OCI-LY1 (cell line): ENCODE results near the gene SLC11A1.

Experiments
- H2AFZ ChIP-seq: fragments of 200-600 bp; sonication (generic), shearing (Covaris generic); 2 replicates; pipeline ENCODE4 v1.6.0; 2014; ENCODE audit warnings: antibody characterized with exemption, mild to moderate bottlenecking, low read length
- H3F3A ChIP-seq: fragments of 200-600 bp; sonication (generic), shearing (Covaris generic); 2 replicates; pipeline ENCODE4 v1.6.0; 2014; ENCODE audit warnings: mild to moderate bottlenecking, antibody characterized with exemption, low read length, moderate library complexity; ENCODE audit not compliant: insufficient read depth
- H3K27ac ChIP-seq: fragments of 200-600 bp; sonication (generic); 2 replicates; pipeline ENCODE4 v1.5.1; 2014; ENCODE audit warnings: low read length, mixed run types, mild to moderate bottlenecking, low read depth; ENCODE audit not compliant: poor library complexity, severe bottlenecking
- H3K27me3 ChIP-seq: fragments of 200-600 bp; sonication (generic); 2 replicates; pipeline ENCODE4 v1.6.0; 2014; ENCODE audit warnings: antibody characterized with exemption, mild to moderate bottlenecking, low read length, moderate library complexity; ENCODE audit not compliant: insufficient read depth
- H3K36me3 ChIP-seq: fragments of 200-600 bp; sonication (generic); 2 replicates; pipeline ENCODE4 v1.6.1; 2014; ENCODE audit warnings: mild to moderate bottlenecking, antibody characterized with exemption, low read length, moderate library complexity, mixed read lengths; ENCODE audit not compliant: insufficient read depth
- H3K4me1 ChIP-seq: fragments of 200-600 bp; sonication (generic); 2 replicates; pipeline ENCODE4 v1.5.1; 2014; ENCODE audit warnings: mild to moderate bottlenecking, low read length, moderate library complexity; ENCODE audit not compliant: insufficient read depth, severe bottlenecking
- H3K4me2 ChIP-seq: fragments of 200-600 bp; sonication (generic), shearing (Covaris generic); 2 replicates; pipeline ENCODE4 v1.6.1; 2014; ENCODE audit warnings: low read length
- H3K4me3 ChIP-seq: fragments of 200-600 bp; sonication (generic); 2 replicates; pipeline ENCODE4 v1.5.1; 2014; ENCODE audit warnings: low read length, low read depth, mild to moderate bottlenecking, mixed read lengths; ENCODE audit not compliant: poor library complexity, severe bottlenecking
- H3K79me2 ChIP-seq: fragments of 200-600 bp; shearing (Covaris generic); 2 replicates; pipeline ENCODE4 v1.6.1; 2016; ENCODE audit warnings: mixed run types, low read length, mixed read lengths; ENCODE audit not compliant: insufficient read depth
- H3K9ac ChIP-seq: fragments of 200-600 bp; sonication (generic), shearing (Covaris generic); 2 replicates; pipeline ENCODE4 v1.6.1; 2014; ENCODE audit warnings: mild to moderate bottlenecking, low read length, mixed read lengths
- H3K9me2 ChIP-seq: fragments of 200-600 bp; sonication (generic), shearing (Covaris generic); 2 replicates; pipeline ENCODE4 v1.6.1; 2014; ENCODE audit warnings: low read depth, mild to moderate bottlenecking, low read length, mixed read lengths
- H3K9me3 ChIP-seq: fragments of 200-600 bp; shearing (Covaris generic); 2 replicates; pipeline ENCODE4 v1.6.1; 2014; ENCODE audit warnings: low read length, mixed read lengths
- H4K20me1 ChIP-seq: fragments of 200-600 bp; sonication (generic), shearing (Covaris generic); 2 replicates; pipeline ENCODE4 v1.6.0; 2016; ENCODE audit warnings: mild to moderate bottlenecking, low read length; ENCODE audit not compliant: insufficient read depth
- CTCF ChIP-seq: fragments of 200-600 bp; sonication (generic), shearing (Covaris generic); IDR thresholded peaks from 2 replicates; pipeline ENCODE4 v1.5.1; 2017; ENCODE audit warnings: mild to moderate bottlenecking, antibody characterized with exemption, low read length, moderate library complexity, mixed read lengths
- EZH2 ChIP-seq: fragments of 200-600 bp; sonication (generic), shearing (Covaris generic); IDR thresholded peaks from 2 replicates; pipeline ENCODE4 v1.8.0; 2017; ENCODE audit warnings: borderline replicate concordance, mixed run types, mild to moderate bottlenecking, antibody characterized with exemption, low read length, moderate library complexity, mixed read lengths

Gene SLC11A1

GRCh38 chr2:218422403-218423086, 40.5 kb downstream of the SLC11A1 start:
- no peak overlapping the region for H3K4me2 ChIP-seq
- no peaks in the 10 kb centered on the region for H3K36me3 ChIP-seq
- no peaks in the 10 kb centered on the region for H3K4me1 ChIP-seq

GRCh38 chr2:218423584-218423983, 41.5 kb downstream of the SLC11A1 start:
- Histone ChIP-seq H3K9ac (no peak overlapping the region), H3K27me3 (no peaks in the 10 kb centered on the region), H3K27ac (no peak overlapping the region), H2AFZ (no peak overlapping the region), H3K36me3 (no peaks in the 10 kb centered on the region), H3K9me3 (no peaks in the 10 kb centered on the region), H3K4me1 (no peaks in the 10 kb centered on the region), H3K79me2 (no peaks in the 10 kb centered on the region), H4K20me1 (no peaks in the 10 kb centered on the region), H3K4me2 (no peak overlapping the region), H3K9me2 (no peaks in the 10 kb centered on the region), H3K4me3 (no peak overlapping the region), H3F3A (no peaks in the 10 kb centered on the region)
- TF ChIP-seq CTCF (no peak), EZH2 (no peak)

More at GRCh38 chr2:218422403-218423086, 40.5 kb downstream of the SLC11A1 start:
- H3K79me2 ChIP-seq: no peaks in the 10 kb centered on the region
- no peak overlapping the region for H3K27ac ChIP-seq
- no peaks in the 10 kb centered on the region for H3F3A ChIP-seq
- H3K9me3 ChIP-seq: no peaks in the 10 kb centered on the region
- no peak overlapping the region for H3K4me3 ChIP-seq
- H4K20me1 ChIP-seq: no peaks in the 10 kb centered on the region
- TF ChIP-seq EZH2 (no peak), CTCF (no peak)
- H3K9me2 ChIP-seq: no peaks in the 10 kb centered on the region
- no peaks in the 10 kb centered on the region for H3K27me3 ChIP-seq
- H2AFZ ChIP-seq: no peak overlapping the region
- H3K9ac ChIP-seq: no peak overlapping the region

- H3K27me3 ChIP-seq: no peaks in the 10 kb centered on the region; the same call in 1 of the 2 replicates
- H3K27ac ChIP-seq: no peak overlapping the region
- H2AFZ ChIP-seq: no peak overlapping the region
- H3K9me2 ChIP-seq: no peaks in the 10 kb centered on the region
- no peak overlapping the region for H3K4me3 ChIP-seq
- no peaks in the 10 kb centered on the region for H3K36me3 ChIP-seq
- no peaks in the 10 kb centered on the region for H4K20me1 ChIP-seq
- no peak overlapping the region for H3K4me2 ChIP-seq
- no peaks in the 10 kb centered on the region for H3K9me3 ChIP-seq
- H3K4me1 ChIP-seq: no peaks in the 10 kb centered on the region
- no peaks in the 10 kb centered on the region for H3K79me2 ChIP-seq
- TF ChIP-seq CTCF: no peak
- TF ChIP-seq EZH2: no peak
- H3F3A ChIP-seq: no peaks in the 10 kb centered on the region
- H3K9ac ChIP-seq: no peak overlapping the region
Observed at GRCh38 chr2:218425531-218425930, 43.5 kb downstream of the SLC11A1 start.
